Nasal cavity respiratory epithelium epithelial cell of viscerocranial mucosa (primary cell): ENCODE results near the gene SPATA2. TPM values are rescaled to one million over a fixed set of nuclear protein-coding genes. Genes with fewer than 3 reads are reported as not detected.

Experiments
- total RNA-seq: library from RNA; depleted of rRNA; stranded (reverse); fragments of >200 nt; gene quantifications from 2 replicates; pipeline ENCODE4 v1.2.3, GENCODE V29; 2014

Gene SPATA2, protein sequence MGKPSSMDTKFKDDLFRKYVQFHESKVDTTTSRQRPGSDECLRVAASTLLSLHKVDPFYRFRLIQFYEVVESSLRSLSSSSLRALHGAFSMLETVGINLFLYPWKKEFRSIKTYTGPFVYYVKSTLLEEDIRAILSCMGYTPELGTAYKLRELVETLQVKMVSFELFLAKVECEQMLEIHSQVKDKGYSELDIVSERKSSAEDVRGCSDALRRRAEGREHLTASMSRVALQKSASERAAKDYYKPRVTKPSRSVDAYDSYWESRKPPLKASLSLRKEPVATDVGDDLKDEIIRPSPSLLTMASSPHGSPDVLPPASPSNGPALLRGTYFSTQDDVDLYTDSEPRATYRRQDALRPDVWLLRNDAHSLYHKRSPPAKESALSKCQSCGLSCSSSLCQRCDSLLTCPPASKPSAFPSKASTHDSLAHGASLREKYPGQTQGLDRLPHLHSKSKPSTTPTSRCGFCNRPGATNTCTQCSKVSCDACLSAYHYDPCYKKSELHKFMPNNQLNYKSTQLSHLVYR
- 1.7 and 4.4 TPM in 2 replicates for total RNA-seq

DNA sequence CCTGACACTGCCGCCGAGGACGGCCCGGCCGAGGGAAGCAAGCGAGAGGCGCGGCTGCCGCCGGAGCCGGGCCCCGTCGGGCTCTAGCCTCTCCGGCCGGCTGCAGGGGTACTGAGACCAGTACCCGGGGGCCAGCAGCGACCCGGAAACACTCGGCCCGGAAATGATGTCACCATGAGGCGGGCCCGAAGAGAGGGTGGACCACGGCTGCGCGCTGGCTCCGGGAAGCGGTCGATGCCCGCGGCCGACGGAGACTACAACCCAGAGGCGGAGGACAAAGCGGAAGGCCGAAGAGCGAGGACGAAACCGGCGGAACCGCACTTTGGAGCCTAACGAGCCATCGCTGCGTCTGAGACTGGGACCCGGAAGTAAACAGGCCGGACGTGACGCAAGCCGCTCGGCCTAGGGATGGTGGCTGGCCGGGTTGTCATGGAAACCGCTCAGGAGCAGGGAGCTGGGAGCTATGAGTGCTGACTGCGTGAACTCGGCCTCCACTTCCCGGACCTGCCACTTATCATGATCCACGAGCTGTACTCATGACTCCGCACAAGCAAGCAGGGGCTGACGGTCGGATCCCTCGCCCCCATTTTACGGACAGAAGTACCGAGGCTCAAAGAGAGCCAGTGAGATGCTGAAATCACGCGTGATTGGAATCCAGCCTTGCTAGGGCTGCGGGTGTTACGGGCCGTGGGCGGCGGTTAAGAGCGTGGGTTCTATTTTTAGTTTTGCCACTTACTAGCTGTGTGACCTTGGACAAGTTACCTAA, at the start of gene SPATA2:
Gene SPATA2, minus strand, starts transcription at position 150 of the 766 bp plus-strand sequence. CDS start 7,039 bp downstream, outside the sequence.

DNA sequence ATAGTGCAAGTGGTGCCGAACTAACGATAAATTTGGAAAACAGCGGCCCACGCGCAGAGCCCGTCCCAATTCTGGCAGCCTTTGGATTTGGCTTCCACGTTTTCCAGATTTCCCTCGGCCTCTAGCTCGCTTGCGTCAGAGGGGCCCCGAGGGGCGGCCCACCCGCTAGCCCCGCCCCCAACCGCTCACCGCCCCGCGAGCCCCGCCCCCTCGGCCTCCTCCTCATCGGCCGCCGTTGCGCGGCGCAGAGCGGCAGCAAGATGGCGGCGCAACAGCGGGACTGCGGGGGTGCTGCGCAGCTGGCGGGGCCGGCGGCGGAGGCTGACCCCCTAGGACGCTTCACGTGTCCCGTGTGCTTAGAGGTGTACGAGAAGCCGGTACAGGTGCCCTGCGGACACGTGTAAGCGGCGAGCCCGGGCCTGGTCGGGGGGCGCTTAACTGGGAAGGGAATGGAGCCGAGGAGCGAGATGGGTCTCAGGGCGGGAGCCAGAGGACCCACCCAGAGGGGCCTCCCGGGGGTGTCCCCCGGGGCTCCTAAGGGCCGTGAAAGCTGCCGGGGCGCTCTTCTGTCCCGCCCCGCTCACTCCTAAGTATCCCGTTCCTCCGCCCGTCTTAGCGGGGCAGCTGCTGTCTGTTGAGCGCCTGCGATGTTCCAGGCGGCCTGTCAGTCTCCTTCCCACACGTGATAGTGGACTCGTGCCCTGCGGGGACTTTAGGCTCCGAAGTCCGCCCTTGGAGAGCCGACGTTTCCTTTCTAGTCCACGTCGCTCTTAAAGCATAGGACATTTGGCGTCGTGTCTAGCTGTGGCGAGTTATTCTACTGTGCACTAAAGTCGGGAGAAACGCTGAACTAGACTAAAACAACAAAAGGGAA, 21.1 kb upstream of the SPATA2 start, which contains the start of gene RNF114:
Gene RNF114, plus strand, starts transcription at position 245 of the 874 bp plus-strand sequence. Its CDS starts 16 bp downstream, at position 261.

Other genes with a start within 250 kb of the SPATA2 start
- gene B4GALT5, start 201.7 kb downstream of the SPATA2 start, total RNA-seq = 12.6 and 45.3 TPM in 2 replicates
- 2.7 and 6.5 TPM in 2 replicates for gene SLC9A8, start 102.7 kb downstream of the SPATA2 start, total RNA-seq
- 34.5 and 51.9 TPM in 2 replicates for gene RNF114, start 20.9 kb upstream of the SPATA2 start, total RNA-seq
- 0.07 TPM in 1 of 2 replicates, not detected in the other for gene SNAI1, start 67.5 kb upstream of the SPATA2 start, total RNA-seq
- 27.3 and 47.8 TPM in 2 replicates for gene UBE2V1, start 197.6 kb upstream of the SPATA2 start, total RNA-seq
- 14.7 and 43.1 TPM in 2 replicates for gene PEDS1, start 238.2 kb upstream of the SPATA2 start, total RNA-seq